ENCODE measurements around the gene AFG1L.

GRCh38 chr6:108350528-108350927, 55.7 kb downstream of the AFG1L start:
- no peak for TF ChIP-seq CTCF (IDR thresholded peaks at IDR 0.05; ENCODE audit: borderline replicate concordance, extremely low read depth, low read length, poor library complexity, severe bottlenecking)
- TF ChIP-seq EZH2 (IDR thresholded peaks at IDR 0.05; ENCODE audit: borderline replicate concordance, low read depth, low read length, severe bottlenecking): no peak
